Purkinje cell (primary cell): Measurements from ENCODE around the gene COX18. TPM values are rescaled to one million over a fixed set of nuclear protein-coding genes. Genes with fewer than 3 reads are reported as not detected.

Source experiments
- polyA plus RNA-seq: library from polyadenylated mRNA; unstranded; fragments of >200 nt; fragmentation: Nextera tagmentation; gene quantifications from 2 replicates; pipeline ENCODE4 v1.2.1, GENCODE V29; 2014

COX18 gene
- polyA plus RNA-seq = 6.4 and 8.2 TPM in 2 replicates

GRCh38 chr4:73069338-73070073, at the start of gene COX18:
COX18 (minus strand) TSS chr4:73069716; CDS start chr4:73069649, 67 bp downstream.

Other genes starting within 250 kb of the COX18 start
- gene ANKRD17, start 189.1 kb upstream of the COX18 start, polyA plus RNA-seq = 30.7 and 36.5 TPM in 2 replicates